Naive thymus-derived CD8-positive, alpha-beta T cell (primary cell): ENCODE data around the gene DAB2IP. TPM values are rescaled to one million over a fixed set of nuclear protein-coding genes. Genes with fewer than 3 reads are reported as not detected.
A peak's percentile ranks its signal among the peaks of the same experiment; 100 is the strongest.
"Not testable (repeated sequence)": the region's sequence is repeated elsewhere in the genome, so short reads cannot be mapped to it uniquely, and the experiment has no call there.

Experiments used
- ATAC-seq, 2 donors: fragments of 150-1000 bp; cut with Tn5 transposase in 1 of 2; sonication (Bioruptor Pico), chemical (Tn5 transposase) in 1 of 2; 1 replicate in 1 of 2; 2 replicates in 1 of 2; pipeline ENCODE4 v1.10.0; 2021; ENCODE audit warnings: mild to moderate bottlenecking in 2 of 2, moderate library complexity in 2 of 2
- POLR2A ChIA-PET: fragments of 350-600 bp; sonication (Branson Sonifier 250); formaldehyde crosslinking; loops from one replicate; lab custom pipeline; 2021; ENCODE audit warnings: antibody characterized with exemption; lab: Charles Lee
- DNase-seq, 10 donors: peaks; one replicate each; pipeline versions ENCODE4 v3.0.0 to v3.0.0-alpha.2; 2020 to 2022
- H3K27ac Mint-ChIP-seq, 10 donors: one replicate each; pipeline ENCODE4 v1.8.0; 2020 to 2022; ENCODE audit warnings: mild to moderate bottlenecking in 10 of 10, mixed read lengths in 10 of 10, moderate library complexity in 4 of 10, inconsistent platforms in 1 of 10
- H3K27me3 Mint-ChIP-seq, 5 donors: one replicate each; pipeline ENCODE4 v1.8.0; 2021 to 2022; ENCODE audit warnings: mixed read lengths in 5 of 5
- H3K36me3 Mint-ChIP-seq, 3 donors: one replicate each; pipeline ENCODE4 v1.8.0; 2020 to 2022; ENCODE audit warnings: mixed read lengths in 3 of 3, mild to moderate bottlenecking in 2 of 3, inconsistent platforms in 1 of 3
- H3K4me1 Mint-ChIP-seq, 4 donors: one replicate each; pipeline ENCODE4 v1.8.0; 2021 to 2022; ENCODE audit warnings: mixed read lengths in 4 of 4
- H3K4me3 Mint-ChIP-seq, 10 donors: one replicate each; pipeline ENCODE4 v1.8.0; 2020 to 2022; ENCODE audit warnings: mild to moderate bottlenecking in 10 of 10, mixed read lengths in 10 of 10, moderate library complexity in 6 of 10, inconsistent platforms in 1 of 10
- H3K9me3 Mint-ChIP-seq, 9 donors: one replicate each; pipeline ENCODE4 v1.8.0; 2020 to 2022; ENCODE audit warnings: mixed read lengths in 9 of 9, mild to moderate bottlenecking in 3 of 9, inconsistent platforms in 1 of 9, moderate library complexity in 1 of 9
- polyA plus RNA-seq, 3 donors: library from polyadenylated mRNA; unstranded; fragments of 300-500 nt; fragmentation: Illumina TruSeq; gene quantifications; one replicate each; pipeline ENCODE4 v1.2.3, GENCODE V29; 2021
- total RNA-seq, 8 experiments: library from RNA in 2 of 8; stranded (reverse) in 2 of 8; gene quantifications; one replicate each; pipeline ENCODE4 v1.2.3 and lab custom pipeline; 2021 to 2026

DAB2IP gene
- total and polyA plus RNA-seq, 5 experiments from 2014 or later: not detected

- H3K4me1 Mint-ChIP-seq: peaks cover 3 to 10% (median 6%) of the 10 kb centered on the region in 4 donors
- H3K36me3 Mint-ChIP-seq: no peaks in the 10 kb centered on the region
- DNase-seq: no peak
- POLR2A ChIA-PET: no interaction called here
- ATAC-seq: no peak
- H3K4me3 Mint-ChIP-seq: no peak overlapping the region
- H3K27me3 Mint-ChIP-seq: peaks cover 6 to 48% (median 22%) of the 10 kb centered on the region in 5 donors
- H3K27ac Mint-ChIP-seq: no peak overlapping the region
- H3K9me3 Mint-ChIP-seq: no peaks in the 10 kb centered on the region
These were observed 32.9 kb upstream of the DAB2IP start for GRCh38 chr9:121618504-121618903.

- ATAC-seq, H3K36me3 Mint-ChIP-seq, POLR2A ChIA-PET, H3K27ac Mint-ChIP-seq, H3K4me1 Mint-ChIP-seq, DNase-seq, H3K4me3 Mint-ChIP-seq, H3K9me3 Mint-ChIP-seq: not testable (repeated sequence)
- H3K27me3 Mint-ChIP-seq: peaks cover 6 to 44% (median 22%) of the 10 kb centered on the region in 5 donors
These were observed 32.5 kb upstream of the DAB2IP start for GRCh38 chr9:121618910-121619309.

GRCh38 chr9:121619545-121620324, 31.7 kb upstream of the DAB2IP start:
- Mint-ChIP-seq H3K9me3 (no peaks in the 10 kb centered on the region), H3K36me3 (no peaks in the 10 kb centered on the region), H3K4me1 (peaks cover 0 to 6% (median 3%) of the 10 kb centered on the region in 4 donors), H3K27ac (no peak overlapping the region), H3K27me3 (peaks cover 6 to 37% (median 18%) of the 10 kb centered on the region in 5 donors), H3K4me3 (no peak overlapping the region)
- POLR2A ChIA-PET: no interaction called here
- DNase-seq (no peak), ATAC-seq (no peak)

- Mint-ChIP-seq H3K36me3 (no peaks in the 10 kb centered on the region), H3K27me3 (peaks cover 4 to 31% (median 16%) of the 10 kb centered on the region in 5 donors), H3K27ac (no peak overlapping the region), H3K4me1 (peaks cover 0 to 6% (median 3%) of the 10 kb centered on the region in 4 donors), H3K4me3 (no peak overlapping the region), H3K9me3 (no peaks in the 10 kb centered on the region)
- ATAC-seq (no peak), DNase-seq (no peak)
- POLR2A ChIA-PET: no interaction called here
These were observed 31.1 kb upstream of the DAB2IP start for GRCh38 chr9:121620325-121620673.

- H3K27ac Mint-ChIP-seq: peak overlapping the region in 2 of 10 donors; percentile 25 to 49
- H3K4me3 Mint-ChIP-seq: no peak overlapping the region
- no peaks in the 10 kb centered on the region for H3K36me3 Mint-ChIP-seq
- H3K4me1 Mint-ChIP-seq: peaks cover 0 to 6% (median 3%) of the 10 kb centered on the region in 4 donors
- ATAC-seq (no peak), DNase-seq (peak in 1 of 10 donors; percentile 50)
- no peaks in the 10 kb centered on the region for H3K9me3 Mint-ChIP-seq
- POLR2A ChIA-PET: no interaction called here
- peaks cover 4 to 28% (median 14%) of the 10 kb centered on the region in 5 donors for H3K27me3 Mint-ChIP-seq
These were observed 30.5 kb upstream of the DAB2IP start for GRCh38 chr9:121620777-121621449.

GRCh38 chr9:121622387-121623203, 28.8 kb upstream of the DAB2IP start:
- DNase-seq: no peak
- ATAC-seq: no peak
- Mint-ChIP-seq H3K36me3 (no peaks in the 10 kb centered on the region), H3K27me3 (peaks cover 7 to 11% (median 10%) of the 10 kb centered on the region in 5 donors), H3K9me3 (no peaks in the 10 kb centered on the region), H3K27ac (no peak overlapping the region), H3K4me1 (peaks cover 0 to 6% (median 3%) of the 10 kb centered on the region in 4 donors), H3K4me3 (no peak overlapping the region)
- POLR2A ChIA-PET: no interaction called here

GRCh38 chr9:121623430-121623829, 28.0 kb upstream of the DAB2IP start:
- H3K4me3 Mint-ChIP-seq, DNase-seq, H3K36me3 Mint-ChIP-seq, ATAC-seq, H3K9me3 Mint-ChIP-seq, H3K4me1 Mint-ChIP-seq, H3K27ac Mint-ChIP-seq, POLR2A ChIA-PET: not testable (repeated sequence)
- H3K27me3 Mint-ChIP-seq: peaks cover 10 to 16% (median 12%) of the 10 kb centered on the region in 5 donors

- no peak for DNase-seq
- ATAC-seq: no peak
These were observed 25.8 kb upstream of the DAB2IP start for GRCh38 chr9:121625590-121625989.

GRCh38 chr9:121626012-121626411, 25.4 kb upstream of the DAB2IP start:
- H3K4me1 Mint-ChIP-seq: peaks cover 0 to 3% (median under 1%) of the 10 kb centered on the region in 4 donors
- DNase-seq (no peak), ATAC-seq (no peak)
- H3K27ac Mint-ChIP-seq: no peak overlapping the region
- H3K4me3 Mint-ChIP-seq: no peak overlapping the region
- H3K27me3 Mint-ChIP-seq: peaks cover 7 to 18% (median 14%) of the 10 kb centered on the region in 5 donors
- no peaks in the 10 kb centered on the region for H3K36me3 Mint-ChIP-seq
- no peaks in the 10 kb centered on the region for H3K9me3 Mint-ChIP-seq
- POLR2A ChIA-PET: interaction anchor here (0.7 kb wide), 1 partner anchor 618 kb away, joined by 4 read pairs; no protein-coding TSS in a partner anchor

More at GRCh38 chr9:121625590-121625989, 25.8 kb upstream of the DAB2IP start:
- Mint-ChIP-seq H3K4me1 (peaks cover 0 to 5% (median 3%) of the 10 kb centered on the region in 4 donors), H3K27me3 (peaks cover 8 to 22% (median 14%) of the 10 kb centered on the region in 5 donors), H3K27ac (no peak overlapping the region), H3K36me3 (no peaks in the 10 kb centered on the region), H3K4me3 (no peak overlapping the region), H3K9me3 (no peaks in the 10 kb centered on the region)
- POLR2A ChIA-PET: no interaction called here

GRCh38 chr9:121627427-121627826, 24.0 kb upstream of the DAB2IP start:
- Mint-ChIP-seq H3K27ac (peak overlapping the region in 1 of 10 donors; percentile 37), H3K9me3 (no peaks in the 10 kb centered on the region), H3K36me3 (no peaks in the 10 kb centered on the region), H3K4me3 (no peak overlapping the region), H3K4me1 (no peaks in the 10 kb centered on the region), H3K27me3 (peaks cover 4 to 24% (median 11%) of the 10 kb centered on the region in 5 donors)
- POLR2A ChIA-PET: no interaction called here
- ATAC-seq (no peak), DNase-seq (no peak)

GRCh38 chr9:121628401-121628800, 23.0 kb upstream of the DAB2IP start:
- H3K4me3 Mint-ChIP-seq: no peak overlapping the region
- no peaks in the 10 kb centered on the region for H3K36me3 Mint-ChIP-seq
- H3K27ac Mint-ChIP-seq: no peak overlapping the region
- H3K27me3 Mint-ChIP-seq: peaks cover 4 to 24% (median 11%) of the 10 kb centered on the region in 5 donors
- POLR2A ChIA-PET: no interaction called here
- H3K9me3 Mint-ChIP-seq: no peaks in the 10 kb centered on the region
- DNase-seq: no peak
- H3K4me1 Mint-ChIP-seq: peaks cover 0 to 2% (median 0%) of the 10 kb centered on the region in 4 donors
- ATAC-seq: no peak

- H3K4me1 Mint-ChIP-seq: peaks cover 9 to 20% (median 13%) of the 10 kb centered on the region in 4 donors
These were observed 20.3 kb upstream of the DAB2IP start for GRCh38 chr9:121631115-121631514.

More at GRCh38 chr9:121631115-121631514, 20.3 kb upstream of the DAB2IP start:
- POLR2A ChIA-PET: no interaction called here
- Mint-ChIP-seq H3K27me3 (peaks cover 4 to 17% (median 9%) of the 10 kb centered on the region in 5 donors), H3K27ac (no peak overlapping the region), H3K4me3 (no peak overlapping the region), H3K36me3 (no peaks in the 10 kb centered on the region), H3K9me3 (no peaks in the 10 kb centered on the region)
- DNase-seq: no peak
- no peak for ATAC-seq
